K562 (cell line): Measurements from ENCODE around the gene IQCE. TPM values are rescaled to one million over a fixed set of nuclear protein-coding genes. Genes with fewer than 3 reads are reported as not detected.

ENCODE experiments used
- ATF7 ChIP-seq: fragments of 450-650 bp; IDR thresholded peaks from 2 replicates; pipeline ENCODE4 v1.7.1; 2014; ENCODE audit warnings: mild to moderate bottlenecking, moderate library complexity
- EZH2 ChIP-seq: IDR thresholded peaks from 2 replicates; pipeline ENCODE4 v1.6.1; 2012; ENCODE audit warnings: low read depth, mild to moderate bottlenecking, inconsistent platforms, low read length, borderline replicate concordance
- NR1H2 ChIP-seq: sonication (generic); formaldehyde crosslinking; IDR thresholded peaks from 2 replicates; pipeline ENCODE4 v1.4.0; 2020; ENCODE audit warnings: mild to moderate bottlenecking, missing genetic modification reagents
- NR2C2 ChIP-seq, 2 experiments: fragments of 200-800 bp in 1 of 2; sonication (Bioruptor generic) in 1 of 2; sonication (generic) in 1 of 2; formaldehyde crosslinking in 1 of 2; IDR thresholded peaks; 2 replicates each; pipeline versions ENCODE4 v1.6.1 to v1.8.0; 2016 to 2022; ENCODE audit warnings: mild to moderate bottlenecking in 1 of 2, missing compliant biosample characterization in 1 of 2, missing genetic modification characterization in 1 of 2, missing genetic modification reagents in 1 of 2
- PHTF2 ChIP-seq: fragments of 250-450 bp; sonication (Bioruptor Pico); IDR thresholded peaks from 2 replicates; pipeline ENCODE4 v1.5.0; 2021; ENCODE audit warnings: mild to moderate bottlenecking
- SETDB1 ChIP-seq: IDR thresholded peaks from one replicate; pipeline ENCODE4 v1.6.1; 2012; ENCODE audit warnings: low read length, control low read depth, inconsistent platforms
- SIN3A ChIP-seq, 2 experiments: fragments of 150-350 bp in 1 of 2; IDR thresholded peaks; 2 replicates each; pipeline ENCODE4 v1.6.1; 2011 to 2016; ENCODE audit warnings: borderline replicate concordance in 2 of 2, low read depth in 2 of 2, low read length in 2 of 2, mild to moderate bottlenecking in 2 of 2, moderate library complexity in 2 of 2; ENCODE audit not compliant: control insufficient read depth in 1 of 2
- SIX5 ChIP-seq, 2 experiments: IDR thresholded peaks; 2 replicates each; pipeline ENCODE4 v1.6.1; 2011; ENCODE audit warnings: low read length in 2 of 2, borderline replicate concordance in 1 of 2, low read depth in 1 of 2, mild to moderate bottlenecking in 1 of 2, moderate library complexity in 1 of 2; ENCODE audit not compliant: insufficient read depth in 1 of 2
- SREBF2 ChIP-seq: sonication (generic); formaldehyde crosslinking; IDR thresholded peaks from 2 replicates; pipeline ENCODE4 v1.4.0; 2020; ENCODE audit warnings: mild to moderate bottlenecking, missing genetic modification reagents
- TSC22D4 ChIP-seq: fragments of 450-650 bp; IDR thresholded peaks from 2 replicates; pipeline ENCODE4 v1.6.1; 2016; ENCODE audit warnings: missing genetic modification characterization, missing biosample characterization, control low read depth
- polyA plus RNA-seq, 8 experiments: library from polyadenylated mRNA; depleted of rRNA in 4 of 8; stranded (reverse) in 5 of 8; unstranded in 3 of 8; fragments of >200 nt; fragmentation: Nextera tagmentation in 2 of 8; fragmentation: Illumina TruSeq in 1 of 8; extraction: Ambion mirVana in 2 of 8; extraction: Trizol in 1 of 8; gene quantifications; 2 replicates each; pipeline versions ENCODE4 v1.2.1 to v1.2.3, GENCODE V29; 2011 to 2014; ENCODE audit warnings: inconsistent platforms in 1 of 8, missing spikeins in 1 of 8
- total RNA-seq, 7 experiments: library from RNA; depleted of rRNA in 6 of 7; stranded (reverse); fragments of >200 nt in 6 of 7; fragmentation: Illumina TruSeq in 2 of 7; extraction: Trizol in 2 of 7; gene quantifications; 2 replicates each; pipeline versions ENCODE4 v1.2.1 to v1.2.3, GENCODE V29; 2011 to 2021; ENCODE audit warnings: low replicate concordance in 1 of 7
- TF ChIP-seq, protein P1 (sequence below), 2 experiments: fragments of 450-650 bp in 1 of 2; sonication (generic) in 1 of 2; formaldehyde crosslinking in 1 of 2; IDR thresholded peaks; 2 replicates each; pipeline versions ENCODE4 v1.7.1 to v1.9.0; 2016 to 2022; ENCODE audit warnings: inconsistent platforms in 1 of 2, mild to moderate bottlenecking in 1 of 2, missing genetic modification reagents in 1 of 2
- TF ChIP-seq, protein P2 (sequence below): fragments of 250-450 bp; sonication (Bioruptor Pico); IDR thresholded peaks from 2 replicates; pipeline ENCODE4 v1.8.0; 2022; ENCODE audit warnings: inconsistent platforms
- TF ChIP-seq, protein P3 (sequence below), 2 experiments: fragments of 450-650 bp in 1 of 2; sonication (generic) in 1 of 2; formaldehyde crosslinking in 1 of 2; IDR thresholded peaks in 1 of 2; conservative IDR thresholded peaks in 1 of 2; 2 replicates each; pipeline versions ENCODE4 v1.6.1 to v1.8.1; 2016 to 2023; ENCODE audit warnings: mild to moderate bottlenecking in 2 of 2, moderate library complexity in 2 of 2, inconsistent platforms in 1 of 2, missing genetic modification reagents in 1 of 2

Gene IQCE
- total and polyA plus RNA-seq, 9 of the 15 experiments (the other 6 are each of a cell fraction or from before 2014, with no cell fraction given) = 0.18 to 8.5 (median 4.2) TPM

DNA sequence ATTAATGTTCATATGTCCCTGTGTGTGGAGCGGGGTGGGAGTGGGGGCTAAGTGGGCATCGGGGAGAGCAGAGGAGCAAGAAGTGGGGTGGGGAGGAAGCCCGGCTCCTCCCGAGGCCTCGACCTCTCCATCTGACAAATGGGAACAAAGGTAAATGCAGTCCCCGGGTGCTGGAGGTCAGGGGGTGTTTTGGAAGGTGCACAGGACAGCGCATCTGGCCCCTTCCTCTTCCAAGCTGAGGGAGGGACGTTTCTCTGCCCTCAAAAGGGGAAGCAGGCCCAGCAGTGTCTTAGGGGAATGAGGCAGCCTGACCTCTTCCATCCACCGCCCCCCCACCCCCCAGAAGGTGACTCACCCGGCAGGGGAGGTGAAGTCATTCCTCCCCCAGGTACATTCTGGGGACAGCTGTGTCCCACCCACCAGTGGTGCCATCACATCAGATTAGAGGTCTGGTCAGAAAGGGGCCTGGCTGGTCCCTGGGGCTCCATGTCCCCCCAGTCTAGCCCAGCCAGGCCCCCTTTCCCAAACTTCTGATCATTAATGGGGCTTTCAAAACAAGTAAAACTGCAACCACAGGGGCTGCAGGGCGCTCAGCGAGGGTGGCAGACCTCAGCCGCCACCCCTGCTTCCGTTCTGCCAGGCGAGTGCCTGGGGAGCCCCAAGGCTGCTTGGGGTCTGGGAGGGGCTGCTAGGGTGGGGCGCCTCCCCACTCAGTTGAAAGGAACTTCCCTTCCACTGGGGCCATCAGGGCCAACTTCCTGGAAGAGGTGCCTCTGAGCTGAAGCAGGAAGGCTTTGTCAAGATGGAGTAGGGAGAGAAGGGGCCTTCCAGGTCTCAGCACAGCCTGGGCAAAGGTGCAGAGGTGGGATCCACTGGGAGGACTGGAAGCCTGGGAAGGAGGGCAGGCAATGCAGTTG, 28.4 kb upstream of the IQCE start (continued):
- TF ChIP-seq, protein P1, sequence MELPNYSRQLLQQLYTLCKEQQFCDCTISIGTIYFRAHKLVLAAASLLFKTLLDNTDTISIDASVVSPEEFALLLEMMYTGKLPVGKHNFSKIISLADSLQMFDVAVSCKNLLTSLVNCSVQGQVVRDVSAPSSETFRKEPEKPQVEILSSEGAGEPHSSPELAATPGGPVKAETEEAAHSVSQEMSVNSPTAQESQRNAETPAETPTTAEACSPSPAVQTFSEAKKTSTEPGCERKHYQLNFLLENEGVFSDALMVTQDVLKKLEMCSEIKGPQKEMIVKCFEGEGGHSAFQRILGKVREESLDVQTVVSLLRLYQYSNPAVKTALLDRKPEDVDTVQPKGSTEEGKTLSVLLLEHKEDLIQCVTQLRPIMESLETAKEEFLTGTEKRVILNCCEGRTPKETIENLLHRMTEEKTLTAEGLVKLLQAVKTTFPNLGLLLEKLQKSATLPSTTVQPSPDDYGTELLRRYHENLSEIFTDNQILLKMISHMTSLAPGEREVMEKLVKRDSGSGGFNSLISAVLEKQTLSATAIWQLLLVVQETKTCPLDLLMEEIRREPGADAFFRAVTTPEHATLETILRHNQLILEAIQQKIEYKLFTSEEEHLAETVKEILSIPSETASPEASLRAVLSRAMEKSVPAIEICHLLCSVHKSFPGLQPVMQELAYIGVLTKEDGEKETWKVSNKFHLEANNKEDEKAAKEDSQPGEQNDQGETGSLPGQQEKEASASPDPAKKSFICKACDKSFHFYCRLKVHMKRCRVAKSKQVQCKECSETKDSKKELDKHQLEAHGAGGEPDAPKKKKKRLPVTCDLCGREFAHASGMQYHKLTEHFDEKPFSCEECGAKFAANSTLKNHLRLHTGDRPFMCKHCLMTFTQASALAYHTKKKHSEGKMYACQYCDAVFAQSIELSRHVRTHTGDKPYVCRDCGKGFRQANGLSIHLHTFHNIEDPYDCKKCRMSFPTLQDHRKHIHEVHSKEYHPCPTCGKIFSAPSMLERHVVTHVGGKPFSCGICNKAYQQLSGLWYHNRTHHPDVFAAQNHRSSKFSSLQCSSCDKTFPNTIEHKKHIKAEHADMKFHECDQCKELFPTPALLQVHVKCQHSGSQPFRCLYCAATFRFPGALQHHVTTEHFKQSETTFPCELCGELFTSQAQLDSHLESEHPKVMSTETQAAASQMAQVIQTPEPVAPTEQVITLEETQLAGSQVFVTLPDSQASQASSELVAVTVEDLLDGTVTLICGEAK (IDR thresholded peaks at IDR 0.05) = no peak
- TF ChIP-seq, protein P1 (CRISPR knock-in tag; IDR thresholded peaks at IDR 0.05) = no peak
- peak; percentile 85; the same call in 1 of the 2 replicates for TF ChIP-seq ATF7
- TF ChIP-seq TSC22D4 = no peak
- TF ChIP-seq, protein P2, sequence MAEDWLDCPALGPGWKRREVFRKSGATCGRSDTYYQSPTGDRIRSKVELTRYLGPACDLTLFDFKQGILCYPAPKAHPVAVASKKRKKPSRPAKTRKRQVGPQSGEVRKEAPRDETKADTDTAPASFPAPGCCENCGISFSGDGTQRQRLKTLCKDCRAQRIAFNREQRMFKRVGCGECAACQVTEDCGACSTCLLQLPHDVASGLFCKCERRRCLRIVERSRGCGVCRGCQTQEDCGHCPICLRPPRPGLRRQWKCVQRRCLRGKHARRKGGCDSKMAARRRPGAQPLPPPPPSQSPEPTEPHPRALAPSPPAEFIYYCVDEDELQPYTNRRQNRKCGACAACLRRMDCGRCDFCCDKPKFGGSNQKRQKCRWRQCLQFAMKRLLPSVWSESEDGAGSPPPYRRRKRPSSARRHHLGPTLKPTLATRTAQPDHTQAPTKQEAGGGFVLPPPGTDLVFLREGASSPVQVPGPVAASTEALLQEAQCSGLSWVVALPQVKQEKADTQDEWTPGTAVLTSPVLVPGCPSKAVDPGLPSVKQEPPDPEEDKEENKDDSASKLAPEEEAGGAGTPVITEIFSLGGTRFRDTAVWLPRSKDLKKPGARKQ (CRISPR knock-in tag) = no peak
- TF ChIP-seq NR2C2 (CRISPR knock-in tag; IDR thresholded peaks at IDR 0.05) = no peak
- 0 out of 2 replicates have a peak, but pooled peaks have one; percentile 20 for TF ChIP-seq NR2C2 (tag; IDR thresholded peaks at IDR 0.05)
- TF ChIP-seq SETDB1 = no peak
- TF ChIP-seq EZH2 = no peak
- no peak for TF ChIP-seq SREBF2 (CRISPR knock-in tag)
- no peak for TF ChIP-seq NR1H2 (CRISPR knock-in tag)
- no peak for TF ChIP-seq SIN3A (IDR thresholded peaks at IDR 0.05; ENCODE audit: borderline replicate concordance in 2 of 2, control insufficient read depth in 1 of 2, low read depth in 2 of 2, low read length in 2 of 2)
- TF ChIP-seq PHTF2 (CRISPR knock-in tag) = no peak
- TF ChIP-seq, protein P3, sequence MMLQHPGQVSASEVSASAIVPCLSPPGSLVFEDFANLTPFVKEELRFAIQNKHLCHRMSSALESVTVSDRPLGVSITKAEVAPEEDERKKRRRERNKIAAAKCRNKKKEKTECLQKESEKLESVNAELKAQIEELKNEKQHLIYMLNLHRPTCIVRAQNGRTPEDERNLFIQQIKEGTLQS (IDR thresholded peaks at IDR 0.05) = peak; percentile 96
- TF ChIP-seq, protein P3 (CRISPR knock-in tag; conservative IDR thresholded peaks at IDR 0.05) = no peak
- no peak for TF ChIP-seq SIX5 (IDR thresholded peaks at IDR 0.05; ENCODE audit: borderline replicate concordance in 1 of 2, insufficient read depth in 1 of 2, low read depth in 1 of 2, low read length in 2 of 2)
